Measurements from ENCODE around the gene ARHGAP29.

The ARHGAP29 gene

DNA sequence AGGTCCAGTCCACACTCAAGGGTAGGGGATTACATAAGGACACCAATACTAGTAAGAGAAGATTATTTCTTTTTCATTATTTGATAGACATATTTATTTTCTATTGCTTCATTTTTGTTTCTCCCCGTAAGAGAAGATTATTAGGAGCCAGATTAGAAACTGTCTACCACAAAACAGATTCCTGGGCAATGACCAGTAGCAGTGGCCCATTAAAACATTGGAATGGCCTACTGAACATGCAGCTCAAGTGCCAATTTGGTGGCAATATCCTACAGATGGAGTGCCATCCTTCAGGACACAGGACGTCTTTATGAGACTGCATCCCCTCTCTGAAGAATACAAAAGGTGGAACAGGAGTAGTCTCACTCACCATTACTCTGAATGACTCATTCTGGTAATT, 34.0 kb upstream of the ARHGAP29 start:
- no peak for FAIRE-seq
- no peak for TF ChIP-seq POLR2AphosphoS5 (IDR thresholded peaks at IDR 0.05; ENCODE audit: low read depth, low read length)
- no peak for DNase-seq (ENCODE audit: insufficient read length, low spot score)

DNA sequence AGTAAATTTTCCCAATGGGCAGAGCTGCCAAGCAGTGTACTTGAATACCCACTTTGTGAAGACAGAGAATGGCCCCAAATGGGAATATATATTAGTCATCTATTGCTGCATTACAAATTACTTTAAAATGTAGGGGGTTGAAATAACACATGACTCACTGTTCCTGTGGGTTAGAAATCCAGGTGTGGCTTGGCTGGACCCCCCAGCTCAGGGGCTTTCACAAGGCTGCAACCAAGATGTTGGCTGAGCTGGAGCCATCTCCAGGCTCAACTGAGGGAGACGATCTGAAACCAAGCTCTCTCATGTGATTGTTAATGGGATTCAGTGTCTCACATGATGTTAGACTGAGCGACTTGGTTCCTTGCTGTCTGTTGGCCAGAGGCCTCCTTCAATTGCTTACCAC, 33.4 kb upstream of the ARHGAP29 start:
- FAIRE-seq = no peak
- no peak for DNase-seq (ENCODE audit: insufficient read length, low spot score)
- TF ChIP-seq POLR2A (IDR thresholded peaks at IDR 0.05; ENCODE audit: low read depth, low read length) (no peak), POLR2AphosphoS5 (IDR thresholded peaks at IDR 0.05; ENCODE audit: low read depth, low read length) (no peak), SPI1 (IDR thresholded peaks at IDR 0.05; ENCODE audit: low read depth, low read length) (no peak), PAX5 (IDR thresholded peaks at IDR 0.05; ENCODE audit: insufficient read depth, low read length, severe bottlenecking) (no peak)

DNA sequence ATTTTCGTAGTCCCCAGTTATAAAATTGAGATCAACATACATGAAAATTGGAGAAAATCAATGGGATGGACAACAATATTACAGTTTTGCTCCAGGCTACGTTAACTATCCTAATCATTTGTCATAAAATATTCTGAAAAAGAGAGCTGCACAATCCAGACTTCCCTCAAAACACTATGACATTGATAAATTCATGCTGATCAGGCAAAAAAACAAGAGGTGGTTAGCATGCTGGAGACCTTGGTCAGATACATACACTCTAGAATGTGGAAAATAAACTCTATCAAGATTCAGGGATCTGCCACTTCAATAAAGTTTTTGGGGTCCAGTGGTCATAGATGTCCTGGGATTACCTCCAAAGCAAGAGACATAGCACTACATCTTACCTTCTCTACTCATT, 32.5 kb upstream of the ARHGAP29 start:
- no peak for TF ChIP-seq PAX5 (IDR thresholded peaks at IDR 0.05; ENCODE audit: insufficient read depth, low read length, severe bottlenecking)
- TF ChIP-seq TAF1 (IDR thresholded peaks at IDR 0.05; ENCODE audit: low read depth, low read length) = no peak
- no peak for TF ChIP-seq POU2F2 (IDR thresholded peaks at IDR 0.05; ENCODE audit: low read depth, low read length)
- TF ChIP-seq POLR2AphosphoS5 (IDR thresholded peaks at IDR 0.05; ENCODE audit: low read depth, low read length) = no peak
- TF ChIP-seq POLR2A (IDR thresholded peaks at IDR 0.05; ENCODE audit: low read depth, low read length) = no peak
- no peak for TF ChIP-seq SPI1 (IDR thresholded peaks at IDR 0.05; ENCODE audit: low read depth, low read length)
- FAIRE-seq = no peak
- DNase-seq (ENCODE audit: insufficient read length, low spot score) = no peak

DNA sequence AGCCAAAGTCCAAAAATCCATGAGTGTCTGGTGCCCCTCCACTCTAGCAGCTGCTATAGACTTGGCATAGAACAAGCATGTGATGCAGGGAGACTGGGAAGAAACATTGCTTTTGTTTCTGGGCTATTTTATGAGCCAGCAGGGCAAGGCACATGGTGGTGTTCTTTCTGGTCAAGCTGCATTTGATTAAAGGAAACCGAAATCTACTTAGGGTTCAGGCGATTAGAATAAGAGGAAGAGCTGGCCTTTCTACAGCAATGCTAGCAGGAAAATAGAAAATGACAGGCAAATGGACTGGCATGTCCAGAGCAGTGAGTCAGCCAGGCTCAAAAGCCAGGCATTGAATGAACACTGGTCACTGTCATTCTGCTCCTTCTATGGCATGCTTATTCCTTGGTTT, 28.5 kb upstream of the ARHGAP29 start:
- no peak for TF ChIP-seq PAX5 (IDR thresholded peaks at IDR 0.05; ENCODE audit: insufficient read depth, low read length, severe bottlenecking)
- TF ChIP-seq POLR2A (IDR thresholded peaks at IDR 0.05; ENCODE audit: low read depth, low read length) = no peak
- TF ChIP-seq SPI1 (IDR thresholded peaks at IDR 0.05; ENCODE audit: low read depth, low read length) = no peak
- TF ChIP-seq POLR2AphosphoS5 (IDR thresholded peaks at IDR 0.05; ENCODE audit: low read depth, low read length) = no peak
- TF ChIP-seq TAF1 (IDR thresholded peaks at IDR 0.05; ENCODE audit: low read depth, low read length) = no peak
- TF ChIP-seq POU2F2 (IDR thresholded peaks at IDR 0.05; ENCODE audit: low read depth, low read length) = no peak
- no peak for DNase-seq (ENCODE audit: insufficient read length, low spot score)
- FAIRE-seq = no peak

DNA sequence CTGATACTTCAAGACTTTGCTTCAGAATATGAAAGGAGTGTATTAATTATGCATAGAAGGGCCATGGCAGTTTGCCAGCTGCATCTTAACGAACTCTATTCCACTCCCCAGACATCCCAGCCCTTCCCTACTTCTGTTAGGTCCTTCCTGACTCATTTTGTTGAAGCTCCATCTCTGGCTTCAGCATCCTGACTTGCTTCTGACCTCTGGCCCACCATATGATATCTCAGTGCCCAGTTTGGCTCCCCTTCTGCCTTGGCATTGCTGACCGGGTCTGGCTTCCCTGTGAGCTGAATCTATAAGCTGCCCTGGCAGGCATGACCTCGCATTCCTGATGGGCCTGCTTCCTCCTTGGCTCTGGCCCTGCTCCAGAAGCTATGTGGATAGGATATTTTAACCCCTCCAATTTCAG, 27.6 kb upstream of the ARHGAP29 start:
- DNase-seq (ENCODE audit: insufficient read length, low spot score) (no peak), FAIRE-seq (no peak)
- no peak for TF ChIP-seq PAX5 (IDR thresholded peaks at IDR 0.05; ENCODE audit: insufficient read depth, low read length, severe bottlenecking)
- TF ChIP-seq POLR2AphosphoS5 (IDR thresholded peaks at IDR 0.05; ENCODE audit: low read depth, low read length) = no peak
- no peak for TF ChIP-seq SPI1 (IDR thresholded peaks at IDR 0.05; ENCODE audit: low read depth, low read length)
- TF ChIP-seq TAF1 (IDR thresholded peaks at IDR 0.05; ENCODE audit: low read depth, low read length) = no peak
- TF ChIP-seq POU2F2 (IDR thresholded peaks at IDR 0.05; ENCODE audit: low read depth, low read length) = no peak
- TF ChIP-seq POLR2A (IDR thresholded peaks at IDR 0.05; ENCODE audit: low read depth, low read length) = no peak

DNA sequence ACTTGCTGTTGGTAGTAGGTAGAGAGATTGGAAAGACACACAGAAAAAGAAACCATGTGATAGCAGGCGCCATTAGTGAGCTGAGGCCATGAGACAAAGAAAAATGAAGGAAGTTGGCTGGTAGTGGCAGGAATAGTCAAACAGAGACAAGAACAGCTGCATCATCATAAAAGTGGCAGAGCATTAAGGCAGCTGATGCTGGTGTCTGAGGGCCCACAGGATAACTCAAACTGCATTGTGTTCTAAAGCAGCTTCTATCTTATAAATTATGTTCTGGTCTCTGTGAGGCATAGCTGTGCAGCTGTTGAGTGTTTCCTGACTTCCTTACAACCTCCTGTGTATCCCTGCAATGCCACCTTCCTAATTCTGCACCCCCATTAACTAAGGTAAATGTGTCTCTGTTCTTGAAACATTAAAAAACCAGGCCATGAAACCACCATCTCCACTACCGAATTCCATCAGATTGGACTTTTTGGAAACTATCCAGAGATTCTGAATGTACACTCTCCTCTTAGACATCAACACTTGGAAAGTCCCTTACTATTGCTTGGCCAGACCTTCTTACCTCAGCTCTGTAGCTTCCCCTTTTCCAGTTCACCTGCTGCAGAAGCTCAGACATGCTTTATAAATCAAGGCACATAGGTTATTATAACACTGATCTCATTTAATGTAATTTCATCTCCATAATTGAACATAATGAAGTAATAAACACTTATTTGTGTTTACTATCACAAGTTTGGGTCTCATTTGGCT, 23.4 kb upstream of the ARHGAP29 start:
- TF ChIP-seq TAF1 (IDR thresholded peaks at IDR 0.05; ENCODE audit: low read depth, low read length) = no peak
- TF ChIP-seq PAX5 (IDR thresholded peaks at IDR 0.05; ENCODE audit: insufficient read depth, low read length, severe bottlenecking) = no peak
- TF ChIP-seq POLR2AphosphoS5 (IDR thresholded peaks at IDR 0.05; ENCODE audit: low read depth, low read length) = no peak
- TF ChIP-seq POLR2A (IDR thresholded peaks at IDR 0.05; ENCODE audit: low read depth, low read length) = no peak
- no peak for TF ChIP-seq POU2F2 (IDR thresholded peaks at IDR 0.05; ENCODE audit: low read depth, low read length)
- TF ChIP-seq SPI1 (IDR thresholded peaks at IDR 0.05; ENCODE audit: low read depth, low read length) = no peak
- DNase-seq (ENCODE audit: insufficient read length, low spot score) (no peak), FAIRE-seq (no peak)

DNA sequence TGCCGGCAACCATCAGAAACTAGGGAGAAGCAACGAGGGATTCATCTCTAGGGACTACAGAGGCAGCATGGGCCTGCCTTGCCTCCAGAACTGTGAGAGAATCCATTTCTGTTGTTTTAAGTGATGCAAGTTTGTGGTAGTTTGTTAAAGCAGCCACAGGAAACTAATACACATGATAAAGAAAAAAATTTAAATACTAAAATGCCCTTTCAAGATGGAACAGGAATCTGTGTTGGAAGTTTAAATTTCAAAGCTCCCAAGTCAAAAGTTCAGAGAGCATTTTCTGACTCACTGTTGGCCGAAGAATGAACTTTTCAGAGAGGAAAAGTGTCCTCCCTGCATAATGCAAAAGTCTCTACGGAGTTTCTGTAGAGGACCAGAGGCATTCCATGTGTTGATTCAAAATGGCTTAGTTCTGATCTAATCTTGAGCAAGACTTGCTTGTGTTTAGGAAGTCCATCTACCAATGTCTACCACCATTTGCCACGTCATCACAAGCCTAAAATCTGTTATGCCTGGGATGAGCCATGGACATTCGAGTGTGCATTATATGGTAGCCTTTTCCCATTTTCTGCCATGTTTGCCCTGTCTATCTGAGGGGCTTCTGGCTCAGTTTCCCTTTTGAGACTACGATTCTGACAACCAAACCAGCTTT, 22.4 kb upstream of the ARHGAP29 start:
- DNase-seq (ENCODE audit: insufficient read length, low spot score) (no peak), FAIRE-seq (no peak)
- TF ChIP-seq POLR2AphosphoS5 (IDR thresholded peaks at IDR 0.05; ENCODE audit: low read depth, low read length) (no peak), POU2F2 (IDR thresholded peaks at IDR 0.05; ENCODE audit: low read depth, low read length) (no peak), POLR2A (IDR thresholded peaks at IDR 0.05; ENCODE audit: low read depth, low read length) (no peak), TAF1 (IDR thresholded peaks at IDR 0.05; ENCODE audit: low read depth, low read length) (no peak), SPI1 (IDR thresholded peaks at IDR 0.05; ENCODE audit: low read depth, low read length) (no peak), PAX5 (IDR thresholded peaks at IDR 0.05; ENCODE audit: insufficient read depth, low read length, severe bottlenecking) (no peak)

DNA sequence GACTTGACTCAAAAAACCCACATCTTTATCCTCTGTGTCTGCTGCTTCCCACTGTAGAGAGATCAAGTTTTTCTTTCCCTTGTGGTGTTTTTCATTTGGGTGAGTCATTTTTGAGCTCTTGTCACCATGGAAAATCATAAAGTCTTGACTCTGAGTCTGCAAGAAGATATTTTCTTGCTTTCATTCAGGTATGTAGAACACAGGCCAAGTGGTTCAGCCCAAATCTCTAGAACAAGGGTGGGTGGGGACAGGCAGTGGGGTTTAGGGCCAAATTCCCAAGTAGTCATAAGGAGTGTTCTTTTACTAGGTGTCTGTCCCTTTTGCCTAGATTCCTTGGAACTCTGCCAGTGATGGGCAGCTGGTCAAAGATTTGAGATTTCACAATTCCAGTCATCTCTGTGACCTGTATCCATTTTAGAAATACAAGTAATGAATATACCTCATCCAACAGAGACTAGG, 21.5 kb upstream of the ARHGAP29 start:
- DNase-seq (ENCODE audit: insufficient read length, low spot score) (no peak), FAIRE-seq (no peak)
- TF ChIP-seq SPI1 (IDR thresholded peaks at IDR 0.05; ENCODE audit: low read depth, low read length) (no peak), PAX5 (IDR thresholded peaks at IDR 0.05; ENCODE audit: insufficient read depth, low read length, severe bottlenecking) (no peak), POLR2AphosphoS5 (IDR thresholded peaks at IDR 0.05; ENCODE audit: low read depth, low read length) (no peak), POU2F2 (IDR thresholded peaks at IDR 0.05; ENCODE audit: low read depth, low read length) (no peak), TAF1 (IDR thresholded peaks at IDR 0.05; ENCODE audit: low read depth, low read length) (no peak), POLR2A (IDR thresholded peaks at IDR 0.05; ENCODE audit: low read depth, low read length) (no peak)

DNA sequence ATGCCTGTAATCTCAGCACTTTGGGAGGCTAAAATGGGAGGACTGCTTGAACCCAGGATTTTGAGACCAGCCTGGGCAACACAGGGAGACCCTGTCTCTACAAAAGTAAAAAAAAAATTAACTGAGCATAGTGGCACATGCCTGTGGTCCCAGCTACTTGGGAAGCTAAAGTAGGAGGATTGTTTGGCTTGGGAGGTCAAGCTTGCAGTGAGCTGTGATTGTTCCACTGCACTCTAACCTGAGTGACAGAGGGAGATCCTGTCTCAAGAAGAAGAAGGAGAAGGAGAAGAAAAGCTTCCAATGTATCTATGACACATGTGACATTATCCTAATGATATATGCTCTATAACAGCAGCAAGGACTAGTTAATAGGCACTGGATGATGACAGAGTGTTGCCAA, 20.1 kb upstream of the ARHGAP29 start:
- no peak for FAIRE-seq
- no peak for TF ChIP-seq SPI1 (IDR thresholded peaks at IDR 0.05; ENCODE audit: low read depth, low read length)
- TF ChIP-seq POU2F2 (IDR thresholded peaks at IDR 0.05; ENCODE audit: low read depth, low read length) = no peak
- TF ChIP-seq POLR2AphosphoS5 (IDR thresholded peaks at IDR 0.05; ENCODE audit: low read depth, low read length) = no peak
- TF ChIP-seq TAF1 (IDR thresholded peaks at IDR 0.05; ENCODE audit: low read depth, low read length) = no peak
- no peak for TF ChIP-seq PAX5 (IDR thresholded peaks at IDR 0.05; ENCODE audit: insufficient read depth, low read length, severe bottlenecking)
- no peak for TF ChIP-seq POLR2A (IDR thresholded peaks at IDR 0.05; ENCODE audit: low read depth, low read length)
- no peak for DNase-seq (ENCODE audit: insufficient read length, low spot score)
